Mesendoderm (in vitro differentiated cells): ENCODE data around the gene DEPDC7. TPM values are rescaled to one million over a fixed set of nuclear protein-coding genes. Genes with fewer than 3 reads are reported as not detected.
A peak's percentile ranks its signal among the peaks of the same experiment; 100 is the strongest.
"Not testable (repeated sequence)": the region's sequence is repeated elsewhere in the genome, so short reads cannot be mapped to it uniquely, and the experiment has no call there.

Experiments
- DNase-seq: peaks from one replicate; pipeline ENCODE4 v3.0.0; 2013
- H2AK5ac ChIP-seq: 2 replicates; pipeline ENCODE4 v1.6.1; 2013; ENCODE audit warnings: low read length, inconsistent platforms
- H2BK120ac ChIP-seq: 2 replicates; pipeline ENCODE4 v1.6.1; 2013; ENCODE audit warnings: low read depth, mild to moderate bottlenecking, low read length, moderate library complexity, mixed read lengths
- H2BK15ac ChIP-seq: replicated peaks from 2 replicates; pipeline ENCODE4 v1.6.1; 2013; ENCODE audit warnings: low read depth, mild to moderate bottlenecking, moderate library complexity
- H2BK5ac ChIP-seq: 2 replicates; pipeline ENCODE4 v1.6.1; 2013; ENCODE audit warnings: low read length, inconsistent platforms
- H3K18ac ChIP-seq: 2 replicates; pipeline ENCODE4 v1.6.1; 2013; ENCODE audit warnings: mild to moderate bottlenecking, low read length, mixed read lengths
- H3K23ac ChIP-seq: one replicate; pipeline ENCODE4 v1.6.1; 2013; ENCODE audit warnings: low read length
- H3K27ac ChIP-seq: 2 replicates; pipeline ENCODE4 v1.5.1; 2013; ENCODE audit warnings: low read depth, mild to moderate bottlenecking, inconsistent platforms, low read length, moderate library complexity
- H3K27me3 ChIP-seq: 2 replicates; pipeline ENCODE4 v1.6.1; 2013; ENCODE audit warnings: low read length, control low read depth, mild to moderate bottlenecking, inconsistent platforms; ENCODE audit not compliant: insufficient read depth, poor library complexity
- H3K36me3 ChIP-seq: 2 replicates; pipeline ENCODE4 v1.6.1; 2013; ENCODE audit warnings: low read length, inconsistent platforms; ENCODE audit not compliant: control insufficient read depth, insufficient read depth
- H3K4ac ChIP-seq: one replicate; pipeline ENCODE4 v1.6.1; 2013; ENCODE audit warnings: low read depth, mild to moderate bottlenecking, low read length, moderate library complexity
- H3K4me1 ChIP-seq: 2 replicates; pipeline ENCODE4 v1.6.1; 2013; ENCODE audit warnings: low read depth, low read length, inconsistent platforms; ENCODE audit not compliant: control insufficient read depth
- H3K4me2 ChIP-seq: 2 replicates; pipeline ENCODE4 v1.6.1; 2013; ENCODE audit warnings: low read length
- H3K4me3 ChIP-seq: 2 replicates; pipeline ENCODE4 v1.5.1; 2013; ENCODE audit warnings: mild to moderate bottlenecking, low read length
- H3K56ac ChIP-seq: one replicate; pipeline ENCODE4 v1.6.1; 2013; ENCODE audit warnings: low read length
- H3K79me1 ChIP-seq: 2 replicates; pipeline ENCODE4 v1.6.1; 2013; ENCODE audit warnings: low read length, inconsistent platforms
- H3K79me2 ChIP-seq: 2 replicates; pipeline ENCODE4 v1.6.1; 2013; ENCODE audit warnings: mild to moderate bottlenecking, low read length; ENCODE audit not compliant: control insufficient read depth, insufficient read depth
- H3K9ac ChIP-seq: 2 replicates; pipeline ENCODE4 v1.6.1; 2013; ENCODE audit warnings: low read length, inconsistent platforms
- H4K5ac ChIP-seq: one replicate; pipeline ENCODE4 v1.6.1; 2013; ENCODE audit warnings: low read length
- H4K8ac ChIP-seq: one replicate; pipeline ENCODE4 v1.6.1; 2013; ENCODE audit warnings: low read depth, mild to moderate bottlenecking, control low read depth, low read length, moderate library complexity
- WGBS: extraction: QIAGEN DNeasy Blood & Tissue Kit; methylation state at CpG from one replicate; pipeline ENCODE4 v1.1.7; 2013; ENCODE audit warnings: low lambda C conversion rate, missing lambda C conversion rate; ENCODE audit not compliant: insufficient coverage; ENCODE audit errors: extremely low coverage; 5-methylcytosine and 5-hydroxymethylcytosine counted together
- polyA plus RNA-seq, 2 experiments: library from polyadenylated mRNA; stranded (reverse); fragments of 200-250 nt; gene quantifications; one replicate each; pipeline ENCODE4 v1.2.3, GENCODE V29; 2013

The DEPDC7 gene
- 3.2 TPM for polyA plus RNA-seq (2013, experiment 1 of 2)
- polyA plus RNA-seq (2013, experiment 2 of 2), result 3.3 TPM

DNA sequence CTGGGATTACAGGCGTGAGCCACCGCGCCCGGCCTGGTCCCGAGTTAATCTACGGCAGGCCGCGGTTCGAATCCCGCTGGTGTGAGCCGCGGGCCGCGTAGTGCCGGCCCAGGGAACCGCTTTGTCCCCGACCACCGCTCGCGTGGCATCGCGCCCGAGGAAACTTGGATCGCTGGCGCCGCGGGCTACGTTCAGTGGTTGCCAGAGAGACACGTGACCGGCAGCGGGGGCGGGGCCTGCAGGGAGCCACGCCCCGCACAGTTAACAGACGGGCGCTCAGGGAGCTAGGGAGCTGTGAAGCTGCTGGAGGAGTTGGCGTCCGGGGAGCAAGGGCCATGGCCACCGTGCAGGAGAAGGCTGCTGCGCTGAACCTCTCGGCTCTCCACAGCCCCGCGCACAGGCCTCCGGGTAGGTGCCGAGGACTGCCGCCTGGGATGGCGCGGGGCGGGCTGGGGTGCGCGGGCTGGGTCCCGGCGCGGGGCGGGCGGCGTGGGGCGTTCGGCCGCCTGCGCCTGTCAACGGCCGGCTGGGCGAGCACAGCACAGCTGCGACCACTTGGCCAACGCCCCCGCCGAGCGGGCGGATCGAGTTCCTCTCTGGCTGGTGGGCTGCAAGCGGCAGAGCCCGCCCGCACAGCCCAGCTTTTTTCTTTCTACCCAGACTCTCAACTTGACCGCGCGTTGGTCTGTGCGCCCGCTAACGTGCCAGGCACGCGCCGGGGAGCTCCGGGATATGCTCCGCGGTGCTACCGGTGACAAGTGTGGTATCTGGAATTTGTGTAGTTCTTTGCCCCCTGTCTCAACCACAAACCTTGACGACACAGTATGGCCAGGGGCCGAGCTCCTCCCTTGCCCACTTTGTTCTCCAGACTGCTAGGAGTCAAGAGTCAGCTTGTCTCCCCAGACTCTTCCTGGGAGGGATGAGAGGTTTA lies at the start of gene DEPDC7:
DEPDC7 (plus strand) TSS at position 258 of the 931 bp plus-strand sequence; CDS start at position 336, 78 bp downstream.
- H3K27ac ChIP-seq, result no peak within 1 kb of the TSS
- peak; percentile 95 for DNase-seq
- H3K4me1 ChIP-seq, result no peaks in the 10 kb centered on the region
- no peak within 1 kb of the TSS for H2AK5ac ChIP-seq
- H2BK5ac ChIP-seq, result no peak within 1 kb of the TSS
- no peaks in the 10 kb centered on the region for H3K79me2 ChIP-seq
- H4K8ac ChIP-seq, result no peak within 1 kb of the TSS
- no peak within 1 kb of the TSS for H2BK15ac ChIP-seq
- H4K5ac ChIP-seq, result no peak within 1 kb of the TSS
- no peaks in the 10 kb centered on the region for H3K36me3 ChIP-seq
- no peaks in the 10 kb centered on the region for H3K27me3 ChIP-seq
- no CpG with 5 or more reads among the region's 89 CpGs for WGBS
- H2BK120ac ChIP-seq, result no peak within 1 kb of the TSS
- H3K4me2 ChIP-seq, result peak within 1 kb of the TSS; percentile 86
- peak within 1 kb of the TSS; percentile 7 for H3K4me3 ChIP-seq
- peak within 1 kb of the TSS; percentile 31 for H3K18ac ChIP-seq
- no peak within 1 kb of the TSS for H3K4ac ChIP-seq
- no peak within 1 kb of the TSS for H3K23ac ChIP-seq
- peak within 1 kb of the TSS; percentile 85 for H3K56ac ChIP-seq
- no peaks in the 10 kb centered on the region for H3K79me1 ChIP-seq
- H3K9ac ChIP-seq, result peak within 1 kb of the TSS; percentile 70

DNA sequence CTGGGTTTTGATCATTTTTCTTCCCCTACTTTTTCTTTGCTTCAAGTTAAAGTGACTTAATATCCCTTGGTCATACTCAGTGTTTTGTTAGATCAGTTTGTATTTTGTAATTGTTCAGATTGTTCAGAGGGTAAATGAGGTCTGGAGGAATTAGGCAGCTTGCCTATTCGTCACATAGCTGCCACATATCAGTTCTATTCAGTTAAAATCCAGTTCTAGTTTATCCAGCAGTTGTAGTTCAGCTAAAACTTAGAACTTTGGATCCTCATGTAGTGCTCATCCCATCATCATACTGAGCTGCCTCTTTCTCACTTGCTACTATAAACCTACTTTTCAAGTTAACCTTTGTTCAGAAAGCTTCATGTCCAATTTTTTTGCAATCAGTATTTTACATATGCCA lies 47.1 kb upstream of the DEPDC7 start:
- no peaks in the 10 kb centered on the region for H3K79me1 ChIP-seq
- no CpG with 5 or more reads among the region's 1 CpG for WGBS
- no peak overlapping the region for H2BK120ac ChIP-seq
- H4K8ac ChIP-seq, result no peak overlapping the region
- no peak overlapping the region for H3K4me2 ChIP-seq
- no peak overlapping the region for H2AK5ac ChIP-seq
- no peaks in the 10 kb centered on the region for H3K27me3 ChIP-seq
- no peaks in the 10 kb centered on the region for H3K36me3 ChIP-seq
- no peak overlapping the region for H3K4ac ChIP-seq
- H3K79me2 ChIP-seq, result no peaks in the 10 kb centered on the region
- no peak overlapping the region for H3K27ac ChIP-seq
- H2BK5ac ChIP-seq, result no peak overlapping the region
- H3K9ac ChIP-seq, result no peak overlapping the region
- H3K4me3 ChIP-seq, result no peak overlapping the region
- no peak overlapping the region for H3K56ac ChIP-seq
- no peak for DNase-seq
- no peak overlapping the region for H3K23ac ChIP-seq
- no peak overlapping the region for H2BK15ac ChIP-seq
- no peaks in the 10 kb centered on the region for H3K4me1 ChIP-seq
- H3K18ac ChIP-seq, result no peak overlapping the region
- no peak overlapping the region for H4K5ac ChIP-seq

DNA sequence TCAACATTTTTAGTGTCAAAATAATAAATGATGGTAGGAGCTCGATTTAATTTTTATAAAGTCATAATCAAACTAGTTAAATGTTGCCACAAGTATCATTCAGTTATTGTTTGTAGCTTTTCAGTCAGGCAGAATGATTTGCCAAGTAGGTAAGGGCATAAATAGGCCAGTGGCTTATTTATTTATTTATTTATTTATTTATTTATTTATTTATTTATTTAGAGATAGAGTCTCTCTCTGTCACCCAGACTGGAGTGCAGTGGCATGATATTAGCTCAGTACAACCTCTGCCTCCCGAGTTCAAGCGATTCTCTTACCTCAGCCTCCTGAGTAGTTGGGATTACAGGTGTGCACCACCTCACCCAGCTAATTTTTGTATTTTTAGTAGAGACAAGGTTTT lies 43.4 kb upstream of the DEPDC7 start:
- not testable (repeated sequence) for H3K36me3 ChIP-seq, H3K27ac ChIP-seq
- WGBS, result no CpG with 5 or more reads among the region's 3 CpGs

GRCh38 chr11:32972781-32973180 lies 42.9 kb upstream of the DEPDC7 start:
- no peak overlapping the region for H2BK15ac ChIP-seq
- H3K27me3 ChIP-seq, result no peaks in the 10 kb centered on the region
- H3K18ac ChIP-seq, result no peak overlapping the region
- H3K79me1 ChIP-seq, result no peaks in the 10 kb centered on the region
- no peak overlapping the region for H3K4me2 ChIP-seq
- H4K5ac ChIP-seq, result no peak overlapping the region
- H2BK5ac ChIP-seq, result no peak overlapping the region
- no CpG with 5 or more reads among the region's 3 CpGs for WGBS
- H3K36me3 ChIP-seq, result no peaks in the 10 kb centered on the region
- DNase-seq, result no peak
- H3K9ac ChIP-seq, result no peak overlapping the region
- no peak overlapping the region for H2AK5ac ChIP-seq
- H3K23ac ChIP-seq, result no peak overlapping the region
- H2BK120ac ChIP-seq, result no peak overlapping the region
- no peaks in the 10 kb centered on the region for H3K79me2 ChIP-seq
- no peak overlapping the region for H3K4ac ChIP-seq
- no peak overlapping the region for H4K8ac ChIP-seq
- H3K4me3 ChIP-seq, result no peak overlapping the region
- no peak overlapping the region for H3K27ac ChIP-seq
- no peaks in the 10 kb centered on the region for H3K4me1 ChIP-seq
- H3K56ac ChIP-seq, result no peak overlapping the region

More for the DNA sequence above, 43.4 kb upstream of the DEPDC7 start:
- H3K4me1 ChIP-seq, H4K8ac ChIP-seq, H3K4me2 ChIP-seq, H3K79me1 ChIP-seq, H4K5ac ChIP-seq, H2BK5ac ChIP-seq, H3K4ac ChIP-seq, H3K4me3 ChIP-seq, H2AK5ac ChIP-seq, H3K9ac ChIP-seq, H2BK15ac ChIP-seq, H3K56ac ChIP-seq, H3K27me3 ChIP-seq, H3K18ac ChIP-seq, H3K79me2 ChIP-seq, H2BK120ac ChIP-seq, DNase-seq, H3K23ac ChIP-seq: not testable (repeated sequence)

DNA sequence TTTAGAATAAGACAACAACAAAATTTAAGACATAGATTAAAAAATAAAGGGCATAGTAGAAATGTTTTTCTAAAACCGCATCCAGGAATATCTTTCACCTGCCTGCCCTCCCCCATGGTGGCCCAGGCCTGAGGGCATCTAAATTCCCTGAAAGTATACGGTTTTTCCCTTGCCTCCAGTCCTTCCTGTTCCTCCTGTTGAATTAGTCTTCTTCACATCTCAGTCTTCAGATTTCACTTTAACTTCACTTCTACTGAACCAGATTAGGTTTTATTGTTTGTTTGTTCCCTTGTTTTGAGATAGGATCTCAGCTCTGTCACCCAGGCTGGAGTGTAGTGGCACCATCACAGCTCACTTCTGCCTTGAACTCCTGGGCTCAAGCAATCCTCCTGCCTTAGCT lies 33.1 kb upstream of the DEPDC7 start:
- Histone ChIP-seq H4K5ac (no peak overlapping the region), H2BK5ac (no peak overlapping the region), H4K8ac (no peak overlapping the region), H3K36me3 (no peaks in the 10 kb centered on the region), H3K4me2 (no peak overlapping the region), H3K4me3 (no peak overlapping the region), H3K27ac (no peak overlapping the region), H3K56ac (no peak overlapping the region), H2BK15ac (no peak overlapping the region), H3K23ac (no peak overlapping the region), H3K18ac (no peak overlapping the region), H3K4ac (no peak overlapping the region), H2BK120ac (no peak overlapping the region), H3K27me3 (no peaks in the 10 kb centered on the region), H2AK5ac (no peak overlapping the region), H3K4me1 (no peaks in the 10 kb centered on the region), H3K9ac (no peak overlapping the region), H3K79me1 (no peaks in the 10 kb centered on the region), H3K79me2 (no peaks in the 10 kb centered on the region)
- DNase-seq, result peak; percentile 52
- no CpG with 5 or more reads among the region's 2 CpGs for WGBS
